TTC549 (cell line): ENCODE results near the gene GPSM1.

Source experiments
- FAIRE-seq: peaks from 2 replicates; lab custom pipeline; 2012; peaks lifted over from hg19 to GRCh38; lab: Jason Lieb, UNC

GPSM1 gene

GRCh38 chr9:136304981-136305380 is 22.4 kb upstream of the GPSM1 start:
- no peak for FAIRE-seq

DNA sequence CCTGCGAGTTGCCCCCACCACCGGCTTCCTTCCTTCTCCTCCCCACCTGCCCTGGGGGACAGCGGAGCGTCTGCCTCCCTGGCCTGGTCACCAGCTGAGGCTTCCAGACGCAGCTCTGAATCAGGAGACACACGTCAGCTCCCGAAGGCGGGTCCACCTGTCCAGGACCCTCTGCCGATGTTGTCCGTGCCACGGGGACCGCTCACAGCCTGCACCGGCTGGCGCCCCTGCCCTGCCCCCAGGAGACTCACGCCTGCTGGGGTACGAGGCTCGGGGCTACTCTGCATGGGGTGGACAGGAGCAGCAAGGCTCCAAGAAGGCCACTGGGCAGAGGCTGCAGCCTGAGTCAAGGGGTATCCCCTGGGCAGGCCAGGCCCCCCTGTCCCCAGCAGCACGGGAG is 21.5 kb upstream of the GPSM1 start:
- no peak for FAIRE-seq

GRCh38 chr9:136306211-136307208 is 20.8 kb upstream of the GPSM1 start:
- no peak for FAIRE-seq

- FAIRE-seq, result no peak
These were observed 20.1 kb upstream of the GPSM1 start for GRCh38 chr9:136307215-136307750.

- FAIRE-seq, result no peak
These were observed 19.2 kb upstream of the GPSM1 start for GRCh38 chr9:136308006-136308701.

GRCh38 chr9:136308702-136309053 is 18.7 kb upstream of the GPSM1 start:
- no peak for FAIRE-seq

DNA sequence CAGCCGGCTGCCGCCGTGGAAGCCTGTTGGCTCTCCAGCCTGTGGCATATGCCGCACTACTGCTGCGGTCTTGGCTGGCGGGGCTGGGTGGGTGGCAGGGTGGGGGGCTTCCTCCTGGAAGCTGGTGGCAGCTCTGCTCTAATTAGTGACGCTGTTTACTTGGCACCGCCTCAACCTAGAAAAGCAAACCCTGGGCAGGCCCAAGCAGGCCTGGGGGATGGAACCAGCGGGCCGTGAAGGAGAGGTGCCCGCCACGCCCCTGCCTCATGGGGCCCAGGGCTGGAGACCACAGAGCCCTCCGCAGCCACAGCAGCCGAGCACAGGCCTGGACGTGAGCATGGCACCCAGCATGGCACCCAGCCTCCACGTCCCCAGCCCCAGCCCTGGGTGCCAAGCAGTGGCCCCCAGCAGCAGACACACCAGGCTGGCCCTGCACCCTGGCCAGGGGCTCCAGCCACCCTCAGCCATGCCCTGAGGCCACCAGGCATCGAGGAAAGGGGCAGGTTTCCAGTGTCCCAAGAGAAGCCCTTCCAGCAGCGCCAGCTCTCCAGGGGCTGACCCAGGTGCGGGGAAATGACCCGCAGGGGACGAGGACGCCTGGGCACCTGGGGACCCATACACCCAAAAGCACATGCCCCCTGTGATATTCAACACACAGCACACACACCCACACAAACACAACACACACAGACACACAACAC is 18.1 kb upstream of the GPSM1 start:
- no peak for FAIRE-seq

- no peak for FAIRE-seq
These were observed 17.5 kb upstream of the GPSM1 start for GRCh38 chr9:136309806-136310220.

- no peak for FAIRE-seq
These were observed 16.9 kb upstream of the GPSM1 start for GRCh38 chr9:136310273-136311030.

DNA sequence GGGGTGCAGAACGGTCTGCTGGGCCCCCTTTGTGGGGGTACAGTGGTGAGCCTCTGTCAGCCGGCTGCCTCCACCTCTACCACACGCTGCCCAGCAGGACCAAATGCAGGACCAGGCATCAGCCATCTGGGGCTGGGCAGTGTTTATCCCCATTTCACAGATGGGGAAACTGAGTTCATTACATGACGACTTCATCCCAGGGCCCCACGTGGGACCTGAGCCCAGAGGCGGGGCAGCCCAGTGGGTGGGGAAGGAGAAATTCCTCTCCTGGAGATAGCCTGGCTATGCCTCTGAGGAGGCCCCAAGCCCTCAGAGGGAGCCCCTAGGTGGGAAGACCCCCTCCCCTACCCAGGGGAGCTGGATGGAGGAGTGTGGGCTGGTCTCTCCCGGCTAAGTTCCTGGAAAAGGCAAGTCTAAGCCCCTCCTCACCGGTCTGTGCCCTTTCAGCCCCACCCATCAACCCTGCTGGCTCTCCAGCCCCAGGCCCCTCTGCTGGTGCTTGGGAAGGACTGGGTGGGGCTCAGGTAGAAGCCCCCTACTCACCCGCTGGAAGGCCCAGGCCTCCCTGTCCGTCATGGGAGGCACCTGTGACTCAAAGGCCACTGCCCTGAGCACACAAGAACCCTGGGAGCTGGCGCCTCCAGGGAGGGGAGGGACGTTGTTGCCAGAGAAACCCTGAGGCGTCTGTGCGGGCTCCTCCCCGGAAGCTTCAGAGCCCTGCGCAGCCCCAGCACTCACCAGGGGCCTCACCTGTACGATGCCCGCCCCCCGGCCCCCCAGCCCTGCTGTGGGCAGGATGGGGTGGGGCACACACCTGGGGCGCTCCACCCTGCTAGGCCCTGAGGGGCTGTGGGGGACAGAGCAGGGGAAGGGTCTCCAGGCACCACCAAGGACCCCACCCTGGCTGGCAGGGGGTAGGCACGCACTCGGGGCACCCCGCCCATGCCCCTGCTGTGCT is 16.0 kb upstream of the GPSM1 start:
- FAIRE-seq, result no peak

- FAIRE-seq, result no peak
These were observed 15.3 kb upstream of the GPSM1 start for GRCh38 chr9:136312009-136312375.

DNA sequence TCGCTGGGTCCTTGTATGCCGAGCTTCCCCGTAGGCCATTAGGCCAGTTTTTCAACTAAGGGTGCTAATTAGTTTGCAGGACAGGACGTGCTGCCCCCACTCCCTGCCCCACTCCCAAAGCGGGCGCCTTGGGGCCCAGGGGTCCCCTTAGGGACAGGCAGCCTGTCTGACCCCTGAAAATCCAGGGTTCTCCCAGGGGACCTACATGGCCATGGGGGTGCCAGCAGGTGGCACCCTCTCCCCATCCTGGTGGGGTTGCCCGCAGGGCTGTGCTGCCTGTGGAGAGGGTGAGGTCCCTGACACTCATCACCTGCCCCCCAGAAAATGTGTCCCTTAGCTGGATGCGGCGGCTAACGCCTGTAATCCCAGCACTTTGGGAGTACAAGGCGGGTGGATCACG is 14.9 kb upstream of the GPSM1 start:
- no peak for FAIRE-seq

GRCh38 chr9:136313111-136314055 is 14.0 kb upstream of the GPSM1 start:
- no peak for FAIRE-seq

- FAIRE-seq, result no peak
These were observed 13.3 kb upstream of the GPSM1 start for GRCh38 chr9:136314056-136314416.

DNA sequence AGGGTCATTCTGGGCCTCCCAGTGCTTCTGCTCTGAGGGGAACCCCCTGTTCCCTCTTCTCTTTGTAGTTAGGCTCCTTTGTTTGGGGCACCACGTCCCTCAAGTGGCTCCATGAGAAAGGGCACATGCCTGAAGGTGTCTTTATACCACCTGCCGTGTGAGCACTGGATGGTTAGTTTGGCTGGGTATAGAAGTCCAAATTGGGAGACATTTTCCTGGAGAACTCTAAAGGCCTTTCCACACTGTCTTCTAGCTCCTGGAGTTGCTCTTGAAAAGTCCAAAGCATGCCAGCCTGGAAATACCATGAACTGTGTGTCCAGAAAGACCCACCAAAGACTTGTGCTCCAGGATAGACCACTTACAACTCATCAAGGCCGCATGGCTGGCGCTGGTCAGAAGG is 12.4 kb upstream of the GPSM1 start:
- FAIRE-seq, result no peak

DNA sequence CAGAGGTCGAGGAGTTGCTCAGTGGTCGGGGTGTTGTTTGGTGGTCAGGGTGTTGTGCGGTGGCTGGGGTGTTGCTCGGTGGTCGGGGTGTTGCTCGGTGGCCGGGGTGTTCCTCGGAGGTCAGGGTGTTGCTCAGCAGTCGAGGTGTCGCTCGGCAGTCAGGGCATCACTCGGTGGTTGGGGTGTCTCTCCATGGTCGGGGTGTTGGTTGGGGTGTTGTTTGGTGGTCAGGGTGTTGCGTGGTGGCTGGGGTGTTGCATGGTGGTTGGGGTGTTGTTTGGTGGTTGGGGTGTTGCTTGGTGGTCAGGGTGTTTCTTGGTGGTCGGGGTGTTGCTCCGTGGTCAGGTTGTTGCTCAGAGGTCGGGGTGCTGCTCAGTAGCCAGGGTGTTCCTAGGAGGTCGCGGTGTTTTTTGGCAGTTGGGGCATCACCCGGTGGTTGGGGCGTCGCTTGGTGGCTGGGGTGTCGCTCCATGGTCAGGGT is 11.0 kb upstream of the GPSM1 start:
- FAIRE-seq, result no peak

DNA sequence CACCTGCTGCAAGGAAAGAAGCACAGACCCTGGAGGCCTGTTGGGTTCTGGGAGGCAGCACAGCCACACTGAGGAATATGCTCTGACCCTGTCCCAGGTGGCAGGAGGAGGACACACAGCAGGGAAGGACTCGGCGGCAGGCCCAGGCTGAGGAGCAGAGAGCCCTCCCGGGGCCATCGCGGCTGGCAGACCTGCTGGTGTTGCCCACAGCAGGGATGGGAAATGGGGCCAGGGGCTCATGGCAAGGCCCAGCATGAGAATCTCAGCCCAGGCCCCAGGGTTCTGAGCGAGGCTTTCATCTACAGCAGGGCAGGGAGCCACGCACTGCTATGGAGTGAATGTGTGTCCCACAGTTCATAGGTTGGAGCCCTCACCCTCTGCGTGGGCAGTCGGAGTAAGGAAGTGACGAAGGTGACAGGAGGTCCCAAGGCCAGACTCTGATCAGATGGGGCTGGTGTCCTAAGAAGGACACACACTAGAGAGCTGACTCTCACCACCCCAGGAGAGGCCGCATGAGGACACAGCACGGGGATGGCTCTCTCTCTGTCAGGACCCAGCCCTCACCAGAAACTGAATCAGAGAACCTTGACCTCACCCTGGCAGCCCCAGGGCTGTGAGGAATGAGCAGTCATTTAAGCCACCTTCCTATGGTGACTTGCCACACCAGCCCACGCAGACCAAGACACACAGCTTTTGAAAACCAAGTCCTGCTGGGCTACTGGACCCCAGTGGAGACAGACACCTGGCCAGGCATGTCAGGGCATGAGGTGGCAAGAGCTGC is 10.3 kb upstream of the GPSM1 start:
- FAIRE-seq, result no peak

DNA sequence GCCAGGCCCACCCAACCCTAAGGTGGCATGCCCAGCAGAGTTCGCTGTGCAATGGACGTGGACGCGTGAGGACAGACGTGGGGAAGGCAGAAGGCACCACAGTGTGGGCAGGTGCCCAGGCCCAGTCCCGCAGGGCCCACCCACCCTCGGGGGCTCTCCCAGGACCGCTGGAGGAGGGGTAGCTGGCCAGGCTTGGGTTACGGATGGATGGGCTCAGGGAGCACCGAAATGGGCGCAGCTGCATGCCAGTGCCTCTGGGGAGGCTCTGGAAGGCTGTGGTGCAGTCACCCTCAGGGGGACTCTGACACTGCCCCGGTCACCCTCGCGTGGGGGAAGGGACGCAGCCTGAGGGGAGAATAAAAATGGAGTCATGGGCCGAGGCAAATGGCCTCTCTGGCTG is 9.6 kb upstream of the GPSM1 start:
- no peak for FAIRE-seq
